Activated CD4-positive, alpha-beta T cell treated with anti-CD3 and anti-CD28 coated beads, Interleukin-2, amount 50 U/mL, for 24 hours (primary cell): ENCODE measurements around the gene ADGRF4.
"Not testable (repeated sequence)": the region's sequence is repeated elsewhere in the genome, so short reads cannot be mapped to it uniquely, and the experiment has no call there.

ENCODE experiments used
- DNase-seq, 2 donors: peaks; one replicate each; pipeline ENCODE4 v3.0.0-alpha.2; 2020; ENCODE audit warnings: low read depth in 1 of 2, low spot score in 1 of 2

Gene ADGRF4

DNA sequence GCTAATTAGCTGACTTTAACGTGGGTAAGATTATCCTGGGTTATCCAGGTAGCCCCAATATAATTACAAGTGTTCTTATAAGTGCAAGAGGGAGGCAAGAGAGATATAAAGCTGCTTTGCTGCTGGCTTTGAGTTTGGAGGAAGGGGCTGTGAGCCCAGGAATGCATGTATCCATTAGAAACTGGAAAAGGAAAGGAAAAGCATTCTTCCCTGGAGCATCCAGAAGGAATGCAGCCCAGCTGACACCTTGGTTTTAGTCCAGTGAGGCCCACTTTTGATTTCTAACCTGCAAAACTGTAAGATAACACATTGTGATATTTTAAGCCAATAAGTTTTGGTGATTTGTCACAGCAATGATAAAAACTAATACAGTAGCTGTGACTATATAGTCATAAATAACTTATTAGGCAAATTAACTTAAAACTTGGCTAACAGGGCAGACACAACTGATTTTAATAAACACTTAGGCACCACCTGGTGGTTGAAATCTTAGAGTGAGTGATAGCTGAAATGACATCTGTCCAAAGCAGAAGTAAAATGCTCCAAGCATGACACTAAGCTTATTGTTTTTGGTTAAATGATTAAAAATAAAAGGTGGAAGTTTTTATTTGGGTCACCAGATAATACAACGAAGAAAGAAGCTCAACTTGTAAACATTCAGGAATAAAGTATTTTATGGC is 35.6 kb downstream of the ADGRF4 start:
- no peak for DNase-seq

DNA sequence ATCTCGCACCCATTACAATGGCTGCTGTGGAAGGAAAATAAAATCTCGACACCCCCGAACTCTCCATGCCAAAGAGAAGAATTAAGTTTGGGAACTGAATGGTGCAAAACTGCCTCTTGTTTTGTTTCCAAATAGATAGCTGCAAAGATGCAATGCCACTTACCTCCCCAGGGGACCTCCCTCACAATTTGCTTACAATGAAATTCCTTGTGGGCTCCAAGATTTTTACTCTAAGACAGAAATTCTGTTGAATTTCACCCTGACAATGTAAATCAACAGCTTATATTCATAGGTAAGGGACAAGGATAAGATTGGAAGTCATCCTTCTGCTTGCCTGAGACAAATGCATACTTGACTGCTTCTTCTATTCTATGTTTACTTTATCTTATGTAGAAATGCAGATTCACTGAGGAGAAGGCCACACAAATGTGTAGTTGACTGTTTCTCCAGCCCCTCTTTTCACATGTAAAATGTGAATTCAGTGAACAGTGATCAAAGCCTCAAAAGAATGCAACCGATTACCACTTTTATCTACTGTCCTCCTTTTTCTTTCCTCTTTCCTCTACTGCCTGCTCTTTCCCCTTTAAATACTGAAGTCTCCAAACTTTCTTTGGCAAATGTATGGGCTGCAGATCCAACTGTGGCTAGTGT is 36.6 kb downstream of the ADGRF4 start:
- DNase-seq: no peak

DNA sequence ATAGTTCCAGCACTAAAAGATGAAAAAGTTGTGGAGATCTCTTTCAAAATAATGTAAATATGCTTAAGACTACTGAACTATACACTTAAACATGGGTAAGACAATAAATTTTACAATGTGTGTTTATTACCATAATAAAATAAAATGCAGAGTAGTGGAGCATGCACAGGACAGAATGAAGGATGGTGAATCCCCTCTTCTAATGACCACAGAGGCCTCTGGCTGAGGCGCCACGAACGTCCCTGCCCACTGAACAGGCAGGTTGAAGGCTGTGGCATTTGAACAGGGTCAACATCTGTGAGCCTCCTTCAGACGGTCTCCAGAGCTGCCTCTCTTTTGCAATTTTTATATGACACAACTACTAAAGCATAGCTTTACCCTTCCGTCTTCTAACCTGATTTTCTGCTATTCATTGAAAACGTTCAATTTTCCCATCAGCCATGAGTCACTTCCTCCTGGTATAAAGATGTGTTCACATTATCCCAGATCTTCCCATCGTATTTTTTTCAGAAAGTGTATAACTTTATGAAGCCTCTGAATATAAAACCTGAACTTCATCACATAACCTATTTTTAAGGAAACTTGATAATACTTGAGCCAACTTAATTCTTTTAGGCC is 37.8 kb downstream of the ADGRF4 start:
- DNase-seq: no peak

DNA sequence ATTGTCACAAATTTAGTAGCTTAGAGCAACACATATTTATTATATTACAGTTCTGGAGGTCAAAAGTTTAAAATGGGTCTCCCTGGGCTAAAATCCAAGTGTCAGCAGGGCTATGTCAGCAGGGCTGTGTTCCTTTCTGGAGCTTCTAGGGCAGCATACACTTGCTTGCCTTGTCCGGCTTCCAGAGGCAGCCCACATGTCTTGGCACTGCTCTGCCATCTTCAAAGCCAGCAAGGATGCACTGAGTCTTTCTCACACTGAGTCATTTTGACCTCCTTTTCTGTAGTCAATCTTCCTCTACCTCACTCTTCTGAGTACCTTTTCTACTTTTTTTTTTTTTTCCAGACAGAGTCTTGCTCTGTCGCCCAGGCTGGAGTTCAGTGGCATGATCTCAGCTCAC is 39.0 kb downstream of the ADGRF4 start:
- no peak for DNase-seq

DNA sequence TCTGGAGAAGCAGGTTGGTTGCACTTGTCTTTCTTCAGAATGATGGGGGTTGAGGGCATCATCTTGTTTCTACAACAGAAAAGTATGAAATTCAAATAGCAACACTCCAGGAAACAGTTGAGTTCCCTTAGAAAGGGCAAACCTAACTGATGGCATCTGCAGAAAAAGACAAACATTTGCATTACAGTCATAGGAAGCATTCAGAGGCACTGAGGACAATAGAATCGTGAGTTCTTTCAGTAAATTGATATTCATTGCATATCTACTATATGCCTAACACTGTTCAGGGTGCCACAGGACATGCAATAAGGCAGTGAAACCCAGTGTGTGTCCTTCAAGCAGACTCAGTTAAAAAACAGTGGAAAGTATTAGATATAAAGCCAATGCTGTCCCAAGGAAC is 42.3 kb downstream of the ADGRF4 start:
- no peak for DNase-seq

DNA sequence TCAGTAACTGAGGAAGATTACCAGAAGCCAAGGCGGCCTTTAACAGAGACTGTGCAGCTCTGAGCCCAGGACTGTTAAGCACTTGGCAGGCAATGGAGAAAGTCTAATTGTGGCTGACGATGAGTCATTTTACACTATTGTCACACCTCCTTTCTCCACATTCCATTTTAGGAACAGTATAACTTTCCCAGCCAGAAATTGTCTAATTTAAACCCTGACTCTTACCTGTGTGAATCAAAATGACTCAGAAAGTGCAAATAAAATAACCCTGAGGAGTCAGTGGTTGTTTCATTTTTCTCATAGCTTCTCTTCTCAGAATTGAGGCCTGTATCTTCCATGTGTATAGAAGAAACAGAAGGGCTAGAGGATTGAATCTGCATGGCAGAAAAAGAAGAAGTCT is 43.4 kb downstream of the ADGRF4 start:
- DNase-seq: no peak

DNA sequence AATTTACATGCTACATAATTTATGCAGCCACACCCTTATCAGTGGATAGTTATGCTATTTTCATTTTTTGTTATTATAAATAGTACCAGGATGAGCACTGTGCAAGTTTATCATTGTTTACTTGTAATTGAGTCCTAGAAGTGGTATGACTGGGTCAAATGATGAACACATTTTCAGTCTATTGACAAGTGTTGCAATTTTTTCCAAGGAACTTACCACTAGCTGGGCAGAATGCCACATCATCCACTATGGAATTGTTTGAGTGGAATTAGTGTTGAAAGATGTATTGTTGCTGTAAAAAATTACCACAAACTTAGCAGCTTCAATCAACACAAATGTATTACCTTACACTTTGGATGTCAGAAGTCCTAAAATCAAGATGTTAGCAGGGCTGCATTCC is 45.4 kb downstream of the ADGRF4 start:
- DNase-seq: no peak

DNA sequence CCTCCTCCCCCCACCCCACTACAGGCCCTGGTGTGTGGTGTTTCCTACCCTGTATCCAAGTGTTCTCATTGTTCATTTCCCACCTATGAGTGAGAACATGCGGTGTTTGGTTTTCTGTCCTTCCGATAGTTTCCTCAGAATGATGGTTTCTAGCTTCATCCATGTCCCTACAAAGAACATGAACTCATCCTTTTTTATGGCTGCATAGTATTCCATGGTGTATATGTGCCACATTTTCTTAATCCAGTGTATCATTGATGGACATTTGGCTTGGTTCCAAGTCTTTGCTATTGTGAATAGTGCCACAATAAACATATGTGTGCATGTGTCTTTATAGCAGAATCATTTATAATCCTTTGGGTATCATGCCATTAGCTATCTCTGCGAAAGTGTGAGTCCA is 46.9 kb downstream of the ADGRF4 start:
- DNase-seq: not testable (repeated sequence)

DNA sequence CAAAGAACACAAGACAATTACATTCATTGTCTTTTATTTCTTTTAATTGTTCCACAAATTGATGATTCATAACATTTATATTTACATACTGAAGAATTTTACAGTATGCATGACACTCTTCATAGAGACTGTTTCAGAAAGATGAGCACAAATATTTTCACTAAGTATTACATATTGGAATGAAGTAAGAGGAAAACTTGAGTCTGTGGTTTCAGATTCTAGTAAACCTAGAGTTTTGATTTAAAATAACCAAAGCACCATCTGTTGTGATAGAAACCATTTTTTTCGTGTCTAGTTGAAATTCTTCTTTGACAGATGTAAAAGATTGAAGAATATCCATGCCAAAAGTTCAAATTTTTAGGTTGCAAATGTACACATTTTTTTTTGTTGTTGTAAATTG is 51.4 kb downstream of the ADGRF4 start:
- DNase-seq: no peak

DNA sequence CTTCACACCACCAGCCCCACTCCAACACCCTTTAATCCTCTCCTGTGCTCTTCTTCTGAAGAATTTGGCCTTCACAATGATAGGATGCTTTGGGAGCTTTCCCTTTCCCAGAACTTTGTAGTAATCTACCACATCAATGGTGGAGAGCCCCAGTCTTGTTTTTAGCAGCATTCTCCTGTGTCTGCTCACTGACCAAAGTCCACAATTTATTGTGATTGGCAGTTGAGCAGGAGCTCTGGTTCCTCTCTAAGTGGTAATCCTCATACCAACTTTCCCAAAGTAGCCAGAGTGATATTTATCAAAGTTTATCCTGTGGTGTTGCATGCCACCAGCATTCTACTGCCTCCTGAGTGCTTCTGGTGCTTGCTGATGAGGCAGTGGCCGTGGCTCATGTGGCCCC is 54.4 kb downstream of the ADGRF4 start:
- no peak for DNase-seq

DNA sequence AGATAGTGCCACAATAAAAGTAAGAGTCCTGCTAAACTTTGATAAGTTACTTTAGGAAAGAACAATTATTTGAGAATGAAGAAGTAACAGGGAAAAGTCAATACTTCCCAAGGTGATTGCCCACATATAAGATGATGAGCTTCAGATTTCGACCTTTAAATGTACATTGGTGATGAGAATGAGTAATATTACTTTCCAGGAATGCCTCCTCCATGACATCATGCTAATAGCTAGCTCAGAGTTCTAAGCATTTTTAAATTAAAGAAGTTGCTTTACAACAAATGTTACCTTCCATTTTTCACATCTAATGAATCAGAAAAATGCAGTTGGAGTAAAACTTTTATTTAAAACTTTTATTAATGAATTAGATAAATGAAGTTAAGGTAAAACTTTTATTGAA is 61.0 kb downstream of the ADGRF4 start:
- DNase-seq: no peak

DNA sequence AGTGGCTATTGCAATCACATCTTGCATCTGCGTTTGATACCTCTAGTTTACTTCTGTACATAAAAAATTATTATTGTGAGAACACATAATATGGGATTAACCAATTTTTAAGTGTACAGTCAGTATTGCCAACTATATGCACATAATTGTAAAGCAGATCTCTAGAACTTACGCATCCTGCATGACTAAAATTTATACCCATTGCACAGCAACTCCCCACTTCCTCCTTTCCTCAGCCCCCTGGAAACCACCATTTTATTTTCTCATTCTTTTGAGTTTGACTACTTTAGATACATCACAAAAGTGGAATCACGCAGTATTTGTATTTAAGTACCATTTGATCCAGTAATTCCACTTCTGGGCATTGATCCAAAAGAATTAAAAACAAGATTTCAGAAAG is 64.1 kb downstream of the ADGRF4 start:
- no peak for DNase-seq

DNA sequence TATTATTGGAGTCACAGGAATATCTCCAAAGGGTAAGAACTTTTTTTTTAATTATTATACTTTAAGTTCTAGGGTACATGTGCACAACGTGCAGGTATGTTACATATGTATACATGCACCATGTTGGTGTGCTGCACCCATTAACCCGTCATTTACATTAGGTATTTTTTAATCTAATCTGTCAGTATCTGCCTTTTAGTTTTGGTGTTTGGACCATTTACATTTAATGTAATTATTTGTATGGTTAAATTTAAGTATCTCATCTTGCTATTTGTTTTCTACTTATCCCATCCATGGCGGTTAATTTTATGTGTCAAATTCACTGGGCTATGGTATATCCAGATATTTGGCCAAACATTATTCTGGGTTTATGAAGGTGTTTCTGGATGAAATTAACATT is 68.1 kb downstream of the ADGRF4 start:
- DNase-seq: no peak

DNA sequence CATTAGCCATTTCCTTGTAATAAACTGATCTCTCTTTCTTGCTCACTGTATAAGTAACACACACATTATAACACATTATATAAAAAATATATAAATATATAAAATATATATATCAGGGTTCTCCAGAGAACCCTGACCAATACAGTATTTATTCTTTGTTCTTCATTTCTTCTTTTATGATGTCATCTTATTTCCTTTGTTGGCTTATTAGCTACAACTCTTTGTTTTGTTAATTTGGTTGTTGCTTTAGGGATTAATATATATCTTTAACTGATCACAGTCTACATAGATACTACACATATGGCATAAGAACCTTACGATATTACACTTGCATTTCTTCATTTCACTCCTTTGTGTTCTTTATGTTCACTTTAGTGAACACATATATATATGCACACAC is 68.7 kb downstream of the ADGRF4 start:
- no peak for DNase-seq

DNA sequence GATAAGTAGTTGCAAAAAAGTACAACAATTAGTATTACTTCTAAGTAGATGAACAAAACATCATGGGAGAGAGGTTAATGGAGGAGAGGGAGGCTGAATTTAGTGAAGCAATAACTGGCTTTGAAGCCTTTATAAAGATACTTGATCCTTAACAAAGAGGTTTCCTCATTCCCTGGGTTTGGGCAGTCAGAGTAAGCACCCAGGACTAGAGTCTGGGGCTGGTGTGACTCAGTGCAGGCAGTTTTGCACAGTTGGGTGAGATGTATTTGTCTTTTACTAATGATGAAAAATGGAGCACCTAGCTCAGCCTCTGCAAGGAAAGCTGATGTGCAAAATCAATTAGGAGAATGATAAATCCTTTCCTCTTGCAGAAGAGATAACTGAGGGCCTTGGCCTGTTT is 71.6 kb downstream of the ADGRF4 start:
- DNase-seq: no peak
